ENCODE data around the gene SKAP2. TPM values are rescaled to one million over a fixed set of nuclear protein-coding genes. Genes with fewer than 3 reads are reported as not detected.

The SKAP2 gene
- total RNA-seq, 2 experiments from 2014 or later = 12.8 to 15.1 TPM

- Mint-ChIP-seq H3K4me1 (peaks cover 5% of the 10 kb centered on the region), H3K9me3 (no peaks in the 10 kb centered on the region), H3K4me3 (no peak overlapping the region), H3K36me3 (ENCODE audit: low read depth) (peaks cover under 1% of the 10 kb centered on the region), H3K27ac (no peak overlapping the region), H3K27me3 (peaks cover 7% of the 10 kb centered on the region)
- ChIA-PET CTCF (no interaction called here), POLR2A (no interaction called here)
- DNase-seq = no peak
These were observed 238.2 kb downstream of the SKAP2 start for GRCh38 chr7:26626156-26626555.

- Mint-ChIP-seq H3K9me3 (no peaks in the 10 kb centered on the region), H3K4me1 (peaks cover 5% of the 10 kb centered on the region), H3K27ac (no peak overlapping the region), H3K4me3 (no peak overlapping the region), H3K36me3 (ENCODE audit: low read depth) (no peaks in the 10 kb centered on the region), H3K27me3 (peaks cover 8% of the 10 kb centered on the region)
- POLR2A ChIA-PET = no interaction called here
- no peak for DNase-seq
- CTCF ChIA-PET = no interaction called here
These were observed 239.1 kb downstream of the SKAP2 start for GRCh38 chr7:26625286-26625685.

- Mint-ChIP-seq H3K27ac (no peak overlapping the region), H3K4me1 (peaks cover 5% of the 10 kb centered on the region), H3K36me3 (ENCODE audit: low read depth) (no peaks in the 10 kb centered on the region), H3K27me3 (peaks cover 10% of the 10 kb centered on the region), H3K9me3 (no peaks in the 10 kb centered on the region), H3K4me3 (no peak overlapping the region)
- ChIA-PET CTCF (no interaction called here), POLR2A (no interaction called here)
- no peak for DNase-seq
These were observed 239.6 kb downstream of the SKAP2 start for GRCh38 chr7:26624839-26625238.

GRCh38 chr7:26624431-26624830 lies 240.0 kb downstream of the SKAP2 start:
- POLR2A ChIA-PET = no interaction called here
- H3K4me1 Mint-ChIP-seq = peaks cover 1% of the 10 kb centered on the region
- CTCF ChIA-PET = no interaction called here
- no peaks in the 10 kb centered on the region for H3K9me3 Mint-ChIP-seq
- no peak for DNase-seq
- no peak overlapping the region for H3K4me3 Mint-ChIP-seq
- H3K27me3 Mint-ChIP-seq = peaks cover 9% of the 10 kb centered on the region
- H3K27ac Mint-ChIP-seq = no peak overlapping the region
- no peaks in the 10 kb centered on the region for H3K36me3 Mint-ChIP-seq (ENCODE audit: low read depth)

- no peaks in the 10 kb centered on the region for H3K4me1 Mint-ChIP-seq
- H3K4me3 Mint-ChIP-seq = no peak overlapping the region
- peaks cover 8% of the 10 kb centered on the region for H3K27me3 Mint-ChIP-seq
- POLR2A ChIA-PET = no interaction called here
- H3K9me3 Mint-ChIP-seq = no peaks in the 10 kb centered on the region
- H3K27ac Mint-ChIP-seq = no peak overlapping the region
- CTCF ChIA-PET = no interaction called here
- DNase-seq = no peak
- no peaks in the 10 kb centered on the region for H3K36me3 Mint-ChIP-seq (ENCODE audit: low read depth)
These were observed 244.0 kb downstream of the SKAP2 start for GRCh38 chr7:26620352-26620751.

- Mint-ChIP-seq H3K27ac (no peak overlapping the region), H3K27me3 (peaks cover 5% of the 10 kb centered on the region), H3K9me3 (no peaks in the 10 kb centered on the region), H3K4me3 (no peak overlapping the region), H3K36me3 (ENCODE audit: low read depth) (no peaks in the 10 kb centered on the region), H3K4me1 (no peaks in the 10 kb centered on the region)
- DNase-seq = no peak
- ChIA-PET POLR2A (no interaction called here), CTCF (no interaction called here)
These were observed 244.9 kb downstream of the SKAP2 start for GRCh38 chr7:26619348-26619984.

GRCh38 chr7:26618898-26619297 lies 245.5 kb downstream of the SKAP2 start:
- no peaks in the 10 kb centered on the region for H3K4me1 Mint-ChIP-seq
- no peak for DNase-seq
- peaks cover 5% of the 10 kb centered on the region for H3K27me3 Mint-ChIP-seq
- no peak overlapping the region for H3K4me3 Mint-ChIP-seq
- no peaks in the 10 kb centered on the region for H3K9me3 Mint-ChIP-seq
- CTCF ChIA-PET = no interaction called here
- no peak overlapping the region for H3K27ac Mint-ChIP-seq
- no peaks in the 10 kb centered on the region for H3K36me3 Mint-ChIP-seq (ENCODE audit: low read depth)
- POLR2A ChIA-PET = no interaction called here

- no peaks in the 10 kb centered on the region for H3K36me3 Mint-ChIP-seq (ENCODE audit: low read depth)
- POLR2A ChIA-PET = no interaction called here
These were observed 245.9 kb downstream of the SKAP2 start for GRCh38 chr7:26618449-26618848.

More at GRCh38 chr7:26618449-26618848, 245.9 kb downstream of the SKAP2 start:
- Mint-ChIP-seq H3K27ac (no peak overlapping the region), H3K27me3 (peaks cover 5% of the 10 kb centered on the region), H3K9me3 (no peaks in the 10 kb centered on the region), H3K4me3 (no peak overlapping the region), H3K4me1 (no peaks in the 10 kb centered on the region)
- no peak for DNase-seq
- CTCF ChIA-PET = no interaction called here

Other genes starting within 250 kb of the SKAP2 start
- gene HOXA1, start 231.4 kb upstream of the SKAP2 start, total RNA-seq = under 1 TPM; 0.70 to 0.86 TPM
- gene HOXA2, start 238.1 kb upstream of the SKAP2 start, total RNA-seq = not detected

Data from activated CD4-positive, alpha-beta memory T cell treated with anti-CD3 and anti-CD28 coated beads, Interleukin-2, amount 10 ng/mL, durations not matched to agents 7 days and 5 days (primary cell).